Measurements from ENCODE around the gene MAPKAP1. TPM values are rescaled to one million over a fixed set of nuclear protein-coding genes. Genes with fewer than 3 reads are reported as not detected.

Gene MAPKAP1
- total RNA-seq, 4 donors from 2014 or later, result 76.5 to 141 (median 87.5) TPM

DNA sequence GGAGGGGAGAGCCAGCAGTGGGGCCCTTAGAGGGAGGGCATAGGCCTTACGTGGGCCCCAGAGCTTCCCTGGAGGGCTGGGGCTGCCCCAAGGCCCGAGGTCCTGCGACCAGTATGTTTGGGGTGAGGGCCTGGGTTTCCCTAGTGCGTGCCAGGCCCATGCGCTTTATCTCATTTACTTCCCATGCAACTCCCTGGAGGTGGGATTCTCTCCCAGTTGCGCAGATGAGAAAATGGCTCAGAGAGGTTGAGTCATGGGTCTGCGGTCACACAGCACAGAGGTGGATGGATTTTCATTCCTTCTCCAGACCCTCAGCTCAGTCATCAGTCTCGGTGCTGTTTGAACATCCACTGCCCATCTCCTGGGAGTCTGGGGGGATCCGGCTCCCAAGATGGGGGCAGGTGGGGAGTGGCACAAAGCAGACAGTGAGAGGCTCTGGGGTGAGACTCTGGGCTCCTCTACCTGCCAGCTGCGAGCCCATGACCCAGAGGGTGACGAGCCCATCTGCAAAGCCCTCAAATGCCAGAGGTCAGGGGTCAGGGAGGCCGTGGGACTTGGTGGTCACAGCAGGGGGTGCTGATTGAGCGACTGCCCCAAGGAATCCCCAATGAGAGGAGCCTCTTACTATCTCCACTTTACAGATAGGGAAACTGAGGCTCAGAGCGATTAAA lies 274.2 kb downstream of the MAPKAP1 start:
- 77% methylated on average over 7 of the region's 14 CpGs; no CpG with 5 or more reads in 1 of the 2 donors for WGBS, 2 donors (ENCODE audit: low coverage in 1 of 2)
- no peak for ATAC-seq
- TF ChIP-seq EP300 (IDR thresholded peaks at IDR 0.05) (no peak), POLR2AphosphoS5 (IDR thresholded peaks at IDR 0.05) (no peak), POLR2A (IDR thresholded peaks at IDR 0.05) (no peak)
- TF ChIP-seq, protein P1, sequence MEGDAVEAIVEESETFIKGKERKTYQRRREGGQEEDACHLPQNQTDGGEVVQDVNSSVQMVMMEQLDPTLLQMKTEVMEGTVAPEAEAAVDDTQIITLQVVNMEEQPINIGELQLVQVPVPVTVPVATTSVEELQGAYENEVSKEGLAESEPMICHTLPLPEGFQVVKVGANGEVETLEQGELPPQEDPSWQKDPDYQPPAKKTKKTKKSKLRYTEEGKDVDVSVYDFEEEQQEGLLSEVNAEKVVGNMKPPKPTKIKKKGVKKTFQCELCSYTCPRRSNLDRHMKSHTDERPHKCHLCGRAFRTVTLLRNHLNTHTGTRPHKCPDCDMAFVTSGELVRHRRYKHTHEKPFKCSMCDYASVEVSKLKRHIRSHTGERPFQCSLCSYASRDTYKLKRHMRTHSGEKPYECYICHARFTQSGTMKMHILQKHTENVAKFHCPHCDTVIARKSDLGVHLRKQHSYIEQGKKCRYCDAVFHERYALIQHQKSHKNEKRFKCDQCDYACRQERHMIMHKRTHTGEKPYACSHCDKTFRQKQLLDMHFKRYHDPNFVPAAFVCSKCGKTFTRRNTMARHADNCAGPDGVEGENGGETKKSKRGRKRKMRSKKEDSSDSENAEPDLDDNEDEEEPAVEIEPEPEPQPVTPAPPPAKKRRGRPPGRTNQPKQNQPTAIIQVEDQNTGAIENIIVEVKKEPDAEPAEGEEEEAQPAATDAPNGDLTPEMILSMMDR (IDR thresholded peaks at IDR 0.05), result no peak
- Histone ChIP-seq H3K9me3 (no peaks in the 10 kb centered on the region), H3K4me1 (no peaks in the 10 kb centered on the region), H3K4me3 (no peak overlapping the region), H3K27me3 (no peaks in the 10 kb centered on the region), H3K36me3 (peaks cover 0 to 12% of the 10 kb centered on the region in 2 donors), H3K27ac (no peak overlapping the region)

DNA sequence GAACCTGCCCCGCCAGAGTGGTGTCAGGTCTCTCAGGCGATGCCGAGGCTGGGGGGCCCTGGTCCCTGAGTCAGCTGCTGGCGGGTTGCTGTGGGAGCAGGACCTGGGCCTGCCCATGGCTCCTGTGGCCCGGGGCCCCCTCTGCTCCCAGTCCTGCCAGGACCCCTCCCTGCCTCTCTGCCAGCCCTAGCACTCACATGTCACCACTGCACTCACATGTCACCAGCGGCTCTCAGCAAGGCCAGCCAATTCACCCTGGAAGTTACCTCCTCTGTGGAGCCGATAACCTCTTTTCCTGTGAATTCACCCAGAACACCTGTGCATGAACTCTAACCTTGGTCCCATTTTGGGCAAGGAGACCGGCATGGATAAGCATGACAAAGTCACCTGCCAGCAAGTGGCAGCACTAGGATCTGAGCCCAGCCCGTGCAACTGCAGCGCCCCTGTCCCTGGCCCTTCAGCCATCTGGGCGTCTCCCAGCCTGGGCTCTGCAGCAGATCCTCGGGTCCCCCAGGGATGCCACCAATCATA lies 275.2 kb downstream of the MAPKAP1 start:
- Histone ChIP-seq H3K27me3 (no peaks in the 10 kb centered on the region), H3K4me3 (no peak overlapping the region), H3K36me3 (peaks cover 0 to 4% of the 10 kb centered on the region in 2 donors), H3K9me3 (no peaks in the 10 kb centered on the region), H3K27ac (no peak overlapping the region), H3K4me1 (no peaks in the 10 kb centered on the region)
- TF ChIP-seq POLR2AphosphoS5 (IDR thresholded peaks at IDR 0.05) (no peak), POLR2A (IDR thresholded peaks at IDR 0.05) (no peak), EP300 (IDR thresholded peaks at IDR 0.05) (no peak)
- TF ChIP-seq, protein P1 (IDR thresholded peaks at IDR 0.05), result no peak
- ATAC-seq, result no peak
- 69 to 100% methylated on average over 3 to 6 of the region's 12 CpGs for WGBS, 2 donors (ENCODE audit: low coverage in 1 of 2)

DNA sequence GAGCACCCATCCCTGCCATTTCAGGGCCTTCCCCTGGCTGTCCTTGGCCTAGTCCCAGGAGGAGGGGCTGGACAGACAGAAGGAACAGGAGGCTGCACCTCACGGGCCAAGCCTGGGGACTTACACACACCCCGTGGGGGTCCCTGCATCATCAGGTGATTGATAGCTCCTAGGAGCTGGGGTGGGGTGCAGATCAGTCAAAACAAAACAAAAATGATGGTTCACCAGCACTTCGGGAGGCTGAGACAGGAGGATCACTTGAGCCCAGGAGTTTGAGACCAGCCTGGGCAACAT lies 276.0 kb downstream of the MAPKAP1 start:
- Histone ChIP-seq H3K4me3 (no peak overlapping the region), H3K27me3 (no peaks in the 10 kb centered on the region), H3K27ac (no peak overlapping the region), H3K4me1 (no peaks in the 10 kb centered on the region), H3K36me3 (no peaks in the 10 kb centered on the region), H3K9me3 (no peaks in the 10 kb centered on the region)
- WGBS, 2 donors (ENCODE audit: low coverage in 1 of 2), result 100% methylated on average over 1 of the region's 3 CpGs
- TF ChIP-seq, protein P1 (IDR thresholded peaks at IDR 0.05), result no peak
- TF ChIP-seq POLR2AphosphoS5 (IDR thresholded peaks at IDR 0.05) (no peak), EP300 (IDR thresholded peaks at IDR 0.05) (no peak), POLR2A (IDR thresholded peaks at IDR 0.05) (no peak)
- ATAC-seq, result no peak

DNA sequence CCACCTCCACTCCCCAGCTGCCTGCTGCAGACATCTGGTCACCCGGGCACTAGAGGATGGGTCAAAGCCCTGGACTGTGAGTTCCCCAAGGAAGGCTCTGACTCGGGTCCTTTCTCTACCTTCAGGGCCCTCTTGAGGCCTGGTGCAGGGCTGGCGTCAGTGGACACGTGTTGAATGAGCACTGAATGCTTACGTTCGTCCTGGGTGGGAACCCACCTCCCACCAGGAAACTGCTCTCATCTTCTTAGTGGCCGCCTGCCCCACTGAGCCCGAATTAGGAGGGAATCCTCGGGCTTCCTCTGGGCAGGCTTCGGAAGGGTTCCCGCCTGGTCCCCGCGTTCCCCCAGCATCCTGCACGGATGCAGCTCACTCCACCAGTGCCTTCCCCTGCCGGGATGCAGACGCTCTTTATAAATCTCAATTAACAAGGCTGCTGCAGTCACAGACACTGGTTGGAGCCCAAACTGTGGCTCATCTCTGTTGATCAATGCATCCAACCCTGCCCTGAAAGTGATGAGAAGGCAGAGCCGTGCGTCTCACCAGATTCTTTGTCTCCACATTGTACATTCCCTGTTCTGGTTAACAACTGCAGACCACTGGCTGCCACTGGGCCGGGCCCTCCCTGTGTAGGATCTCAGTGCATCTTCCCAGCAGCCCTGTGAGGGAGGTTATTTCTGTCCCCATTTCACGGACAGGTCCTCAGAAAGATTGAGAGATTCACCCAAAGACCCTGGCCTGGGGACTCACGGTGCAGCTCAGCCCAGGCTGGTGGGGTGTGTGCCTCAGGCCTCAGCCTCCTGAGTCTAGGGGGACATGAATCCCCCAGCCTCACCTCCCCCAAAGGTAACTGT lies 276.6 kb downstream of the MAPKAP1 start:
- WGBS, 2 donors (ENCODE audit: low coverage in 1 of 2), result 59 to 60% methylated on average over 1 to 3 of the region's 21 CpGs
- H3K4me1 ChIP-seq, result no peaks in the 10 kb centered on the region
- ATAC-seq, result no peak

More for the DNA sequence above, 276.6 kb downstream of the MAPKAP1 start:
- Histone ChIP-seq H3K27me3 (no peaks in the 10 kb centered on the region), H3K4me3 (no peak overlapping the region), H3K9me3 (no peaks in the 10 kb centered on the region), H3K36me3 (no peaks in the 10 kb centered on the region), H3K27ac (no peak overlapping the region)
- TF ChIP-seq POLR2A (IDR thresholded peaks at IDR 0.05) (no peak), POLR2AphosphoS5 (IDR thresholded peaks at IDR 0.05) (no peak), EP300 (IDR thresholded peaks at IDR 0.05) (no peak)
- TF ChIP-seq, protein P1 (IDR thresholded peaks at IDR 0.05), result no peak

Data from gastroesophageal sphincter (tissue), 4 donors.